Measurements from ENCODE around the gene TSG101. TPM values are rescaled to one million over a fixed set of nuclear protein-coding genes. Genes with fewer than 3 reads are reported as not detected.

The TSG101 gene
- total and polyA plus RNA-seq, 10 of the 15 experiments (the other 5 are each of a cell fraction or from before 2014, with no cell fraction given), result 22.3 to 147 (median 84.9) TPM

DNA sequence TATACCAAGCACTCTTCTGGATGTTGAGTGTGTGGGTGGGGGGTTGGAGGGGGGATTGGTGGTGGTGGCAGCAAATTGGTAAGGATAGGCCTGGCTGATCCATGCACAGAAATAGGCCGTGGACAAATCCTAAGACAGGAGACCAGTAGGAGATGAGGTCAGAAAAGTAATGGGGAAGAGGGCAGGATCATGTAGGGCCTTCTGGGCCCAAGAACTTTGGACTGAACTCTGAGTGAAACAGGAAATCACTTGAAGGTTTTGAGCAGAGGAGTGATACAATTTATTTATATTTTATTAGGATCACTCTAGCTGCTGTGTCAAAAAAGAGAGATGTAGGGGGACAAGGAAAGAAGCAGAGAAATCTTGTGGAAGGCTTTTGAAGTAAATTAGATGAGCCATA lies 28.7 kb downstream of the TSG101 start:
- Histone ChIP-seq H3K4me3 (no peak overlapping the region), H3K79me2 (ENCODE audit: control insufficient read depth, insufficient read depth, low read length) (no peaks in the 10 kb centered on the region), H3K9me3 (replicated peaks; ENCODE audit: control insufficient read depth, insufficient read depth, low read length) (no peaks in the 10 kb centered on the region), H3K4me1 (ENCODE audit: control insufficient read depth, insufficient read depth, low read length) (no peaks in the 10 kb centered on the region), H3K27ac (ENCODE audit: control insufficient read depth, insufficient read depth) (no peak overlapping the region), H3K9ac (ENCODE audit: control insufficient read depth, insufficient read depth, low read length) (no peak overlapping the region), H3K27me3 (replicated peaks in 1 of 2; ENCODE audit: control insufficient read depth in 2 of 2, insufficient read depth in 2 of 2, low read length in 1 of 2) (no peaks in the 10 kb centered on the region), H3K36me3 (ENCODE audit: control insufficient read depth in 2 of 2, insufficient read depth in 2 of 2, low read length in 1 of 2) (peaks cover 2 to 21% of the 10 kb centered on the region in 2 experiments; a peak in 3 of 4 replicates), H2AFZ (ENCODE audit: control insufficient read depth, low read depth, low read length) (no peak overlapping the region), H3K4me2 (ENCODE audit: control insufficient read depth, insufficient read depth) (no peak overlapping the region), H4K20me1 (ENCODE audit: control insufficient read depth, insufficient read depth) (no peaks in the 10 kb centered on the region)
- ATAC-seq, result no peak
- 93% methylated on average over 1 of the region's 1 CpG for WGBS (ENCODE audit: insufficient coverage, insufficient replicate concordance, low lambda C conversion rate, missing lambda C conversion rate)
- intact Hi-C loops (cut with micrococcal nuclease; ENCODE audit: unreplicated experiment), result no loop called here
- FAIRE-seq, result no peak
- in situ Hi-C loops (cut with MboI), result no loop called here
- RAD21 ChIA-PET (ENCODE audit: unreplicated experiment), result no interaction called here
- CTCF ChIA-PET, result no interaction called here
- POLR2A ChIA-PET, result no interaction called here
- TF ChIP-seq SPI1 (IDR thresholded peaks at IDR 0.05; ENCODE audit: borderline replicate concordance, insufficient read depth, low read depth, low read length) (no peak), MEF2A (IDR thresholded peaks at IDR 0.05; ENCODE audit: insufficient read depth, low read depth, low read length) (no peak), KDM1A (IDR thresholded peaks at IDR 0.05; ENCODE audit: borderline replicate concordance) (no peak), POLR2A (IDR thresholded peaks at IDR 0.05; ENCODE audit: low read depth, low read length) (no peak)
- TF ChIP-seq, protein P1, sequence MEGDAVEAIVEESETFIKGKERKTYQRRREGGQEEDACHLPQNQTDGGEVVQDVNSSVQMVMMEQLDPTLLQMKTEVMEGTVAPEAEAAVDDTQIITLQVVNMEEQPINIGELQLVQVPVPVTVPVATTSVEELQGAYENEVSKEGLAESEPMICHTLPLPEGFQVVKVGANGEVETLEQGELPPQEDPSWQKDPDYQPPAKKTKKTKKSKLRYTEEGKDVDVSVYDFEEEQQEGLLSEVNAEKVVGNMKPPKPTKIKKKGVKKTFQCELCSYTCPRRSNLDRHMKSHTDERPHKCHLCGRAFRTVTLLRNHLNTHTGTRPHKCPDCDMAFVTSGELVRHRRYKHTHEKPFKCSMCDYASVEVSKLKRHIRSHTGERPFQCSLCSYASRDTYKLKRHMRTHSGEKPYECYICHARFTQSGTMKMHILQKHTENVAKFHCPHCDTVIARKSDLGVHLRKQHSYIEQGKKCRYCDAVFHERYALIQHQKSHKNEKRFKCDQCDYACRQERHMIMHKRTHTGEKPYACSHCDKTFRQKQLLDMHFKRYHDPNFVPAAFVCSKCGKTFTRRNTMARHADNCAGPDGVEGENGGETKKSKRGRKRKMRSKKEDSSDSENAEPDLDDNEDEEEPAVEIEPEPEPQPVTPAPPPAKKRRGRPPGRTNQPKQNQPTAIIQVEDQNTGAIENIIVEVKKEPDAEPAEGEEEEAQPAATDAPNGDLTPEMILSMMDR (IDR thresholded peaks at IDR 0.05 in 2 of 3, conservative IDR thresholded peaks at IDR 0.05 in 1 of 3; ENCODE audit: control insufficient read depth in 2 of 3, extremely low read depth in 1 of 3, insufficient read depth in 1 of 3, low read depth in 3 of 3, low read length in 3 of 3), result no peak
- no peak for DNase-seq (ENCODE audit: low read depth, low spot score)
- SMC1A ChIA-PET (ENCODE audit: uncharacterized antibody, unreplicated experiment), result no interaction called here
- no TSS peak for BruUV-seq (replicated peaks)

DNA sequence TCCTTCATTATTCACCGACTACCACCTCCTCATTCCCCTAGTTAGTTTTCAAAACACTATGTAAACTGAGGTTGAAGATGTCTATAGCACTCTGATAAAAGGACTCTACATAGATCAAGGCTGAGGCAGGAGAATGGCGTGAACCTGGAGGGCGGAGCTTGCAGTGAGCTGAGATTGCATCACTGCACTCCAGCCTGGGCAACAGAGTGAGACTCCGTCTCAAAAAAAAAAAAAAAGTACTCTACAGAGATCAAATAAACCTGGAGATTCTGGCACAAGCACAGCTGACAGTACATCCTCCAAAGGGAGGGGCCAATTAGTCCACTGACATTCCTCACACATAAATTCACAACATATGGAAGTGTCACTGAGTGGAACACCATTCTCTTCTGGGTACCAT lies 31.0 kb downstream of the TSG101 start:
- intact Hi-C loops (cut with micrococcal nuclease; ENCODE audit: unreplicated experiment), result no loop called here
- Histone ChIP-seq H3K4me3 (no peak overlapping the region), H3K27me3 (replicated peaks in 1 of 2; ENCODE audit: control insufficient read depth in 2 of 2, insufficient read depth in 2 of 2, low read length in 1 of 2) (no peaks in the 10 kb centered on the region), H3K27ac (ENCODE audit: control insufficient read depth, insufficient read depth) (no peak overlapping the region), H3K9ac (ENCODE audit: control insufficient read depth, insufficient read depth, low read length) (no peak overlapping the region), H3K36me3 (ENCODE audit: control insufficient read depth in 2 of 2, insufficient read depth in 2 of 2, low read length in 1 of 2) (peaks cover 2 to 5% of the 10 kb centered on the region in 2 experiments; a peak in 2 of 4 replicates), H3K4me1 (ENCODE audit: control insufficient read depth, insufficient read depth, low read length) (no peaks in the 10 kb centered on the region), H3K9me3 (replicated peaks; ENCODE audit: control insufficient read depth, insufficient read depth, low read length) (no peaks in the 10 kb centered on the region), H3K4me2 (ENCODE audit: control insufficient read depth, insufficient read depth) (no peak overlapping the region), H4K20me1 (ENCODE audit: control insufficient read depth, insufficient read depth) (no peaks in the 10 kb centered on the region), H3K79me2 (ENCODE audit: control insufficient read depth, insufficient read depth, low read length) (no peaks in the 10 kb centered on the region), H2AFZ (ENCODE audit: control insufficient read depth, low read depth, low read length) (no peak overlapping the region)
- 100% methylated on average over 3 of the region's 4 CpGs for WGBS (ENCODE audit: insufficient coverage, insufficient replicate concordance, low lambda C conversion rate, missing lambda C conversion rate)
- RAD21 ChIA-PET (ENCODE audit: unreplicated experiment), result no interaction called here
- no TSS peak for BruUV-seq (replicated peaks)
- SMC1A ChIA-PET (ENCODE audit: uncharacterized antibody, unreplicated experiment), result no interaction called here
- TF ChIP-seq SMAD5 (IDR thresholded peaks at IDR 0.05; ENCODE audit: low read depth), result no peak
- no peak for TF ChIP-seq HDAC2 (IDR thresholded peaks at IDR 0.05)
- TF ChIP-seq, protein P2, sequence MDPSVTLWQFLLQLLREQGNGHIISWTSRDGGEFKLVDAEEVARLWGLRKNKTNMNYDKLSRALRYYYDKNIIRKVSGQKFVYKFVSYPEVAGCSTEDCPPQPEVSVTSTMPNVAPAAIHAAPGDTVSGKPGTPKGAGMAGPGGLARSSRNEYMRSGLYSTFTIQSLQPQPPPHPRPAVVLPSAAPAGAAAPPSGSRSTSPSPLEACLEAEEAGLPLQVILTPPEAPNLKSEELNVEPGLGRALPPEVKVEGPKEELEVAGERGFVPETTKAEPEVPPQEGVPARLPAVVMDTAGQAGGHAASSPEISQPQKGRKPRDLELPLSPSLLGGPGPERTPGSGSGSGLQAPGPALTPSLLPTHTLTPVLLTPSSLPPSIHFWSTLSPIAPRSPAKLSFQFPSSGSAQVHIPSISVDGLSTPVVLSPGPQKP (IDR thresholded peaks at IDR 0.05; ENCODE audit: low read depth, low read length), result no peak
- no peak for TF ChIP-seq RAD51 (IDR thresholded peaks at IDR 0.05)
- no peak for TF ChIP-seq MYB (IDR thresholded peaks at IDR 0.05; ENCODE audit: borderline replicate concordance, low read depth, low read length)
- no peak for TF ChIP-seq ZZZ3 (IDR thresholded peaks at IDR 0.05; ENCODE audit: control insufficient read depth, insufficient read length, low read depth)
- POLR2A ChIA-PET, result no interaction called here
- in situ Hi-C loops (cut with MboI), result no loop called here
- FAIRE-seq, result peak; percentile 79
- no peak for DNase-seq (ENCODE audit: low read depth, low spot score)
- CTCF ChIA-PET, result interaction anchor here (0.6 kb wide), 1 partner anchor 71 kb away, joined by 3 read pairs; no protein-coding TSS in a partner anchor
- ATAC-seq, result no peak

All from GM12878 (cell line).